ENCODE measurements around the gene PDE8A. TPM values are rescaled to one million over a fixed set of nuclear protein-coding genes. Genes with fewer than 3 reads are reported as not detected.

Gene PDE8A
- total RNA-seq, 1 experiment from 2014 or later = 27.4 TPM

DNA sequence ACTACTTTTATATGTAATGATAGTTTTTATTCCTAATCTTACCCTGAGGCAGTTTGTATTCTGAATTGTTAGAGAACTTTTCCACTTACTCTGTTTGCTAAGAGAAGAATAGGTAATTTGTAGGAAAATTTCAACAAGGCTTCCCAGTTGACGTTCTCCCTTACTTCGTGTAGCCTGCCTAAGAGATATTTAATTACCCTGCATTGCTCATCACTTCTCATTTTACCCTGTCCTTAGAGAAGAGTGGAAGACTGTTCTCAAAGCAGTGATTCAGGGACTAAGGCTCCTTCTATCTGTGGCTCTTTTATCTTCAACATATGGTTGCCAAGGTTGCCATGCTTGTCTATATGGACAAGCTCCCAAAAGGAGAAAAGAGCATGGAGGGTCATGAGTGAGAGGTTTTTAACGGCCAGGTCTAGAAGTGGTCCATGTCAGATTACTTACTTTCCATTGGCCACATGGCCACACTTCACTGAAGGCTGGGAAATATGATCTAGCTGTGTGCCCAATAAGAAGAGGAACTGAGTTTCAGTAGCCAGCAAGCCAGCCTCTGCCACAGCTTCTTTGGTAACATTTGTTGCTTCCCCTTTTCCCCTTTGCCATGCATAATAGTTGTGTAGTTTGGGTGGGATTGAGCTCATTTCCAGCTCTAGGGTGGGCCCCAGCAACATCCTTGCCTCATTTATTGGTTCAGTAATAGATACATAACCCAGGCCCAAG, 22.1 kb downstream of the PDE8A start:
- H3K27ac Mint-ChIP-seq (ENCODE audit: low read depth, unreplicated experiment) = no peak overlapping the region
- no peaks in the 10 kb centered on the region for H3K27me3 Mint-ChIP-seq (ENCODE audit: insufficient read depth, unreplicated experiment)
- intact Hi-C loops (cut with micrococcal nuclease) = no loop called here
- H3K36me3 Mint-ChIP-seq (ENCODE audit: insufficient read depth, unreplicated experiment) = no peaks in the 10 kb centered on the region
- TF ChIP-seq, protein P1, sequence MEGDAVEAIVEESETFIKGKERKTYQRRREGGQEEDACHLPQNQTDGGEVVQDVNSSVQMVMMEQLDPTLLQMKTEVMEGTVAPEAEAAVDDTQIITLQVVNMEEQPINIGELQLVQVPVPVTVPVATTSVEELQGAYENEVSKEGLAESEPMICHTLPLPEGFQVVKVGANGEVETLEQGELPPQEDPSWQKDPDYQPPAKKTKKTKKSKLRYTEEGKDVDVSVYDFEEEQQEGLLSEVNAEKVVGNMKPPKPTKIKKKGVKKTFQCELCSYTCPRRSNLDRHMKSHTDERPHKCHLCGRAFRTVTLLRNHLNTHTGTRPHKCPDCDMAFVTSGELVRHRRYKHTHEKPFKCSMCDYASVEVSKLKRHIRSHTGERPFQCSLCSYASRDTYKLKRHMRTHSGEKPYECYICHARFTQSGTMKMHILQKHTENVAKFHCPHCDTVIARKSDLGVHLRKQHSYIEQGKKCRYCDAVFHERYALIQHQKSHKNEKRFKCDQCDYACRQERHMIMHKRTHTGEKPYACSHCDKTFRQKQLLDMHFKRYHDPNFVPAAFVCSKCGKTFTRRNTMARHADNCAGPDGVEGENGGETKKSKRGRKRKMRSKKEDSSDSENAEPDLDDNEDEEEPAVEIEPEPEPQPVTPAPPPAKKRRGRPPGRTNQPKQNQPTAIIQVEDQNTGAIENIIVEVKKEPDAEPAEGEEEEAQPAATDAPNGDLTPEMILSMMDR (IDR thresholded peaks at IDR 0.05; ENCODE audit: unreplicated experiment) = no peak
- no peak overlapping the region for H3K4me3 Mint-ChIP-seq (ENCODE audit: unreplicated experiment)
- peaks cover 13% of the 10 kb centered on the region for H3K4me1 Mint-ChIP-seq (ENCODE audit: insufficient read depth, unreplicated experiment)
- no TSS peak for BruUV-seq (replicated peaks)
- no peak for DNase-seq (ENCODE audit: unreplicated experiment)
- no peaks in the 10 kb centered on the region for H3K9me3 Mint-ChIP-seq (ENCODE audit: unreplicated experiment)
- ChIA-PET CTCF (interaction anchor here (0.8 kb wide), 1 partner anchor 19 kb away, joined by 3 read pairs; no protein-coding TSS in a partner anchor), POLR2A (no interaction called here)

DNA sequence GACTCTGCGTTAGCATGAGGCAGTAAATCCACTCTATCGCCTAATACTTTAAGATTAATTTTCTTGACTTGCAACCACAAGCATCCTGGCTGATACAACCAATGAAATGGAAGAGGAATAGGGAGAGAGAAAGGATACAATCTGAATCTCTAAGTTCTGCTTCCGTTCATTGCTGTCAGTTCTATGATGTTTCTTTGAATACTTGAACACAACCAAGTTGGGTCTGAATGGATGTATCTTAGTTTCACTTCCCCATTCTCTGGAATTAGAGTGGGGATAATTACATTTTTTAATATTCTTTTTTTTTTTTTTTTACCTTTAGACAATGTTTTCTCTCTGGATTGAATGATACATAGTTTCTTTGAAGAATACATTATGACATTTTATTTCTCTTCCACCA, 22.9 kb downstream of the PDE8A start:
- BruUV-seq (replicated peaks) = no TSS peak
- TF ChIP-seq, protein P1 (IDR thresholded peaks at IDR 0.05; ENCODE audit: unreplicated experiment) = no peak
- Mint-ChIP-seq H3K4me1 (ENCODE audit: insufficient read depth, unreplicated experiment) (peaks cover 14% of the 10 kb centered on the region), H3K27ac (ENCODE audit: low read depth, unreplicated experiment) (no peak overlapping the region), H3K9me3 (ENCODE audit: unreplicated experiment) (no peaks in the 10 kb centered on the region), H3K4me3 (ENCODE audit: unreplicated experiment) (no peak overlapping the region), H3K27me3 (ENCODE audit: insufficient read depth, unreplicated experiment) (no peaks in the 10 kb centered on the region), H3K36me3 (ENCODE audit: insufficient read depth, unreplicated experiment) (no peaks in the 10 kb centered on the region)
- ChIA-PET CTCF (interaction anchor here (0.7 to 1.1 kb wide), 2 partner anchors 9 to 35 kb away, joined by 3 to 4 read pairs; no protein-coding TSS in a partner anchor), POLR2A (interaction anchor here (0.7 kb wide), 1 partner anchor 393 kb away, joined by 3 read pairs; no protein-coding TSS in a partner anchor)
- intact Hi-C loops (cut with micrococcal nuclease) = no loop called here
- no peak for DNase-seq (ENCODE audit: unreplicated experiment)

DNA sequence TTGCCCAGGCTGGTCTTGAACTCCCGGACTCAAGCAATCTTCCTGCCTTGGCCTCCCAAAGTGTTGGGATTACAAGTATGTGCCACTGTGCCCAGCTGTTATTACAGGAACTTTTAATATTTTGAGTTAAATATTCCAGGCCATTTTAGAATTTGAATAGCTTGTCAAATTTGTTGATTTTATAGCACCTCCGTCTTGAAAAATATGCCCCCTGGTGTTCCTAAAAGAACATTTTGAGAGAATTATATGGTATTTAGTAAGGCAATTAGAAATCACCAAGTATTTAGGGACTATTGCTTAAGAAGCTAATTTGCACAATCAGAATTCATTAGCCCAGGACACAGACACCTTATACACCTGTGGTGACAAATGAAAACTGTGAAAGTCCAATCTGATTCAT, 23.7 kb downstream of the PDE8A start:
- no TSS peak for BruUV-seq (replicated peaks)
- Mint-ChIP-seq H3K36me3 (ENCODE audit: insufficient read depth, unreplicated experiment) (no peaks in the 10 kb centered on the region), H3K4me3 (ENCODE audit: unreplicated experiment) (no peak overlapping the region), H3K4me1 (ENCODE audit: insufficient read depth, unreplicated experiment) (peaks cover 14% of the 10 kb centered on the region), H3K9me3 (ENCODE audit: unreplicated experiment) (no peaks in the 10 kb centered on the region), H3K27me3 (ENCODE audit: insufficient read depth, unreplicated experiment) (no peaks in the 10 kb centered on the region), H3K27ac (ENCODE audit: low read depth, unreplicated experiment) (no peak overlapping the region)
- TF ChIP-seq, protein P1 (IDR thresholded peaks at IDR 0.05; ENCODE audit: unreplicated experiment) = no peak
- intact Hi-C loops (cut with micrococcal nuclease) = no loop called here
- DNase-seq (ENCODE audit: unreplicated experiment) = no peak
- ChIA-PET CTCF (interaction anchor here (0.6 to 1.2 kb wide), 4 partner anchors 9 to 181 kb away, joined by 3 to 6 read pairs (median 4); no protein-coding TSS in a partner anchor), POLR2A (interaction anchor here (0.7 kb wide), 1 partner anchor 394 kb away, joined by 3 read pairs; no protein-coding TSS in a partner anchor)

DNA sequence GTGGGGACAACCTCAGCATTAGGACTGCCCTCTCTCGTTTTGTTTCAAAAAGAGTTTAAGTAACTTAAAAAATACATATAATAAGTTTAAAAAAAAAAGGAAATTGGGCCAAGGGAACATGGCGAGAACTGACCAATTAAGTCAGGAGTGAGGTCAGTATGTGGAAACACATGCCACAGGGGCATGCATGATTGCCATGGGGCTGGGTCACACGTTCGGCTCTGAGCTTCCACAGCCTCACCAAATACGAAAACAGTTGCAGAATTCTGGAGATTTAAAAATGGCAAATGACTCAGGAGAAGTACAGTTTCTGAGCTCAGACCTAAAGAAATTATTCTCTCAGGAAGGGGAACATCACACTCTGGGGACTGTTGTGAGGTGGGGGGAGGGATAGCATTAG, 24.1 kb downstream of the PDE8A start:
- POLR2A ChIA-PET = no interaction called here
- H3K27me3 Mint-ChIP-seq (ENCODE audit: insufficient read depth, unreplicated experiment) = no peaks in the 10 kb centered on the region
- BruUV-seq (replicated peaks) = no TSS peak
- CTCF ChIA-PET = interaction anchor here (0.6 to 1.2 kb wide), 3 partner anchors 12 to 49 kb away, joined by 3 read pairs; no protein-coding TSS in a partner anchor
- no peak overlapping the region for H3K4me3 Mint-ChIP-seq (ENCODE audit: unreplicated experiment)
- H3K36me3 Mint-ChIP-seq (ENCODE audit: insufficient read depth, unreplicated experiment) = no peaks in the 10 kb centered on the region
- DNase-seq (ENCODE audit: unreplicated experiment) = no peak
- peaks cover 14% of the 10 kb centered on the region for H3K4me1 Mint-ChIP-seq (ENCODE audit: insufficient read depth, unreplicated experiment)
- no peak overlapping the region for H3K27ac Mint-ChIP-seq (ENCODE audit: low read depth, unreplicated experiment)
- intact Hi-C loops (cut with micrococcal nuclease) = no loop called here
- no peaks in the 10 kb centered on the region for H3K9me3 Mint-ChIP-seq (ENCODE audit: unreplicated experiment)
- TF ChIP-seq, protein P1 (IDR thresholded peaks at IDR 0.05; ENCODE audit: unreplicated experiment) = no peak
